Measurements from ENCODE around the gene UBN2. TPM values are rescaled to one million over a fixed set of nuclear protein-coding genes. Genes with fewer than 3 reads are reported as not detected.

Gene UBN2
- total and polyA plus RNA-seq, 10 of the 15 experiments (the other 5 are each of a cell fraction or from before 2014, with no cell fraction given), result 0.27 to 8.5 (median 2.5) TPM

- CTCF ChIA-PET, result interaction anchor here (0.7 to 1.9 kb wide), 2 partner anchors 107 to 300 kb away, joined by 3 to 4 read pairs; no protein-coding TSS in a partner anchor
- no peaks in the 10 kb centered on the region for H3K4me1 ChIP-seq (ENCODE audit: control insufficient read depth, insufficient read depth, low read length)
- FAIRE-seq (peak; percentile 38), ATAC-seq (peak; percentile 17; the same call in 2 of the 3 replicates), DNase-seq (ENCODE audit: low read depth, low spot score) (no peak)
- peaks cover 5% of the 10 kb centered on the region for H3K79me2 ChIP-seq (ENCODE audit: control insufficient read depth, insufficient read depth, low read length)
- peaks cover 0 to 3% of the 10 kb centered on the region in 2 experiments; a peak in 2 of 4 replicates for H3K36me3 ChIP-seq (ENCODE audit: control insufficient read depth in 2 of 2, insufficient read depth in 2 of 2, low read length in 1 of 2)
- RAD21 ChIA-PET (ENCODE audit: unreplicated experiment), result interaction anchor here (1.7 kb wide), 1 partner anchor 137 kb away, joined by 4 read pairs; no protein-coding TSS in a partner anchor
- intact Hi-C loops (cut with micrococcal nuclease; ENCODE audit: unreplicated experiment) (loop anchor here (5.0 kb wide), 1 partner anchor 100 kb away; a partner anchor contains a TSS), in situ Hi-C loops (cut with MboI) (no loop called here)
- no peaks in the 10 kb centered on the region for H3K27me3 ChIP-seq (replicated peaks in 1 of 2; ENCODE audit: control insufficient read depth in 2 of 2, insufficient read depth in 2 of 2, low read length in 1 of 2)
- SMC1A ChIA-PET (ENCODE audit: uncharacterized antibody, unreplicated experiment), result interaction anchor here (1.2 to 1.8 kb wide), 4 partner anchors 13 to 216 kb away, joined by 3 to 4 read pairs (median 4); a partner anchor contains a TSS
- H3K4me3 ChIP-seq, result peak overlapping the region; percentile 100
- BruUV-seq (replicated peaks), result no TSS peak
- POLR2A ChIA-PET, result interaction anchor here (0.7 to 1.2 kb wide), 2 partner anchors 99 to 113 kb away, joined by 3 read pairs; a partner anchor contains a TSS
- no peaks in the 10 kb centered on the region for H4K20me1 ChIP-seq (ENCODE audit: control insufficient read depth, insufficient read depth)
- no peak overlapping the region for H3K27ac ChIP-seq (ENCODE audit: control insufficient read depth, insufficient read depth)
- TF ChIP-seq ZNF687 (IDR thresholded peaks at IDR 0.05) (no peak), CBX5 (IDR thresholded peaks at IDR 0.05; ENCODE audit: low read depth) (no peak), NBN (IDR thresholded peaks at IDR 0.05) (no peak), E2F8 (IDR thresholded peaks at IDR 0.05; ENCODE audit: low read depth, partially characterized antibody) (no peak), SIN3A (IDR thresholded peaks at IDR 0.05; ENCODE audit: low read depth, low read length) (no peak), PKNOX1 (IDR thresholded peaks at IDR 0.05) (no peak), CREB1 (IDR thresholded peaks at IDR 0.05; ENCODE audit: low read depth) (no peak), ELK1 (IDR thresholded peaks at IDR 0.05; ENCODE audit: low read depth, low read length) (no peak), RFX5 (IDR thresholded peaks at IDR 0.05; ENCODE audit: low read depth, low read length) (no peak), BACH1 (IDR thresholded peaks at IDR 0.05; ENCODE audit: borderline replicate concordance) (no peak), CHD2 (IDR thresholded peaks at IDR 0.05; ENCODE audit: borderline replicate concordance, low read depth, low read length) (no peak), CBFB (IDR thresholded peaks at IDR 0.05; ENCODE audit: low read depth) (no peak), CBX3 (IDR thresholded peaks at IDR 0.05; ENCODE audit: borderline replicate concordance, low read depth) (no peak), IKZF2 (IDR thresholded peaks at IDR 0.05) (no peak), GABPA (IDR thresholded peaks at IDR 0.05; ENCODE audit: low read depth) (no peak), RELA (IDR thresholded peaks at IDR 0.05; ENCODE audit: borderline replicate concordance, partially characterized antibody) (no peak), ZSCAN29 (IDR thresholded peaks at IDR 0.05) (no peak)
- H2AFZ ChIP-seq (ENCODE audit: control insufficient read depth, low read depth, low read length), result peak overlapping the region; percentile 53
- peak overlapping the region; percentile 78; the same call in 1 of the 2 replicates for H3K9ac ChIP-seq (ENCODE audit: control insufficient read depth, insufficient read depth, low read length)
- WGBS (ENCODE audit: insufficient coverage, insufficient replicate concordance, low lambda C conversion rate, missing lambda C conversion rate), result 15% methylated on average over 8 of the region's 8 CpGs
- H3K9me3 ChIP-seq (replicated peaks; ENCODE audit: control insufficient read depth, insufficient read depth, low read length), result no peaks in the 10 kb centered on the region
- peak overlapping the region; percentile 88 for H3K4me2 ChIP-seq (ENCODE audit: control insufficient read depth, insufficient read depth)
Measured at GRCh38 chr7:139232377-139232717, 1.3 kb downstream of the UBN2 start.
